ENCODE results near the gene S100PBP. TPM values are rescaled to one million over a fixed set of nuclear protein-coding genes. Genes with fewer than 3 reads are reported as not detected.

S100PBP gene
- total RNA-seq: 75.3 and 82.0 TPM in 2 replicates

GRCh38 chr1:32817159-32817814, at the start of gene S100PBP, which contains the start of gene YARS1:
S100PBP (plus strand) TSS chr1:32817653; CDS start chr1:32826100, 8,447 bp downstream.
YARS1 (minus strand) TSS chr1:32817358; CDS start chr1:32817244, 114 bp downstream.
- intact Hi-C loops (cut with micrococcal nuclease): loop anchor here (1.0 to 10.0 kb wide), 14 partner anchors 16 to 1520 kb away; partner anchors contain the start of genes AK2, BSDC1, RNF19B and SNRNP40

GRCh38 chr1:32768110-32768850, 49.2 kb upstream of the S100PBP start:
- intact Hi-C loops (cut with micrococcal nuclease): no loop called here

- intact Hi-C loops (cut with micrococcal nuclease): no loop called here
Observed at GRCh38 chr1:32769524-32770220, 47.8 kb upstream of the S100PBP start.

GRCh38 chr1:32770221-32770731, 47.2 kb upstream of the S100PBP start:
- intact Hi-C loops (cut with micrococcal nuclease): no loop called here

- intact Hi-C loops (cut with micrococcal nuclease): no loop called here
Observed at GRCh38 chr1:32770741-32771548, 46.5 kb upstream of the S100PBP start.

GRCh38 chr1:32771561-32772280, 45.7 kb upstream of the S100PBP start:
- intact Hi-C loops (cut with micrococcal nuclease): loop anchor here (2.0 kb wide), 1 partner anchor 323 kb away; no protein-coding TSS in a partner anchor

GRCh38 chr1:32772281-32773017, 45.0 kb upstream of the S100PBP start:
- intact Hi-C loops (cut with micrococcal nuclease): loop anchor here (1.0 to 2.0 kb wide), 5 partner anchors 27 to 324 kb away; no protein-coding TSS in a partner anchor

GRCh38 chr1:32773018-32773763, 44.3 kb upstream of the S100PBP start:
- intact Hi-C loops (cut with micrococcal nuclease): loop anchor here (1.0 to 2.0 kb wide), 5 partner anchors 26 to 324 kb away; no protein-coding TSS in a partner anchor

- intact Hi-C loops (cut with micrococcal nuclease): loop anchor here (1.0 to 2.0 kb wide), 5 partner anchors 25 to 325 kb away; no protein-coding TSS in a partner anchor
Observed at GRCh38 chr1:32773764-32774463, 43.5 kb upstream of the S100PBP start.

- intact Hi-C loops (cut with micrococcal nuclease): no loop called here
Observed at GRCh38 chr1:32774464-32774808, 43.0 kb upstream of the S100PBP start.

GRCh38 chr1:32774950-32775634, 42.4 kb upstream of the S100PBP start:
- intact Hi-C loops (cut with micrococcal nuclease): no loop called here

- intact Hi-C loops (cut with micrococcal nuclease): no loop called here
Observed at GRCh38 chr1:32775640-32776337, 41.7 kb upstream of the S100PBP start.

GRCh38 chr1:32779242-32779641, 38.2 kb upstream of the S100PBP start:
- intact Hi-C loops (cut with micrococcal nuclease): no loop called here

GRCh38 chr1:32780005-32780404, 37.4 kb upstream of the S100PBP start:
- intact Hi-C loops (cut with micrococcal nuclease): no loop called here

GRCh38 chr1:32780628-32781234, 36.7 kb upstream of the S100PBP start:
- intact Hi-C loops (cut with micrococcal nuclease): no loop called here

GRCh38 chr1:32782086-32782485, 35.4 kb upstream of the S100PBP start:
- intact Hi-C loops (cut with micrococcal nuclease): no loop called here
